DND-41 (cell line): ENCODE results near the gene RIN3.

Source experiments
- EZH2 ChIP-seq: IDR thresholded peaks from 3 replicates; pipeline ENCODE4 v1.6.1; 2012; ENCODE audit warnings: borderline replicate concordance, low read depth, mild to moderate bottlenecking, moderate library complexity, low read length, inconsistent platforms; ENCODE audit not compliant: severe bottlenecking
- TF ChIP-seq, protein P1 (sequence below): IDR thresholded peaks from 2 replicates; pipeline ENCODE4 v1.5.1; 2012; ENCODE audit warnings: borderline replicate concordance, low read length, moderate library complexity, mild to moderate bottlenecking; ENCODE audit not compliant: poor library complexity, severe bottlenecking; ENCODE audit errors: extremely low read depth

DNA sequence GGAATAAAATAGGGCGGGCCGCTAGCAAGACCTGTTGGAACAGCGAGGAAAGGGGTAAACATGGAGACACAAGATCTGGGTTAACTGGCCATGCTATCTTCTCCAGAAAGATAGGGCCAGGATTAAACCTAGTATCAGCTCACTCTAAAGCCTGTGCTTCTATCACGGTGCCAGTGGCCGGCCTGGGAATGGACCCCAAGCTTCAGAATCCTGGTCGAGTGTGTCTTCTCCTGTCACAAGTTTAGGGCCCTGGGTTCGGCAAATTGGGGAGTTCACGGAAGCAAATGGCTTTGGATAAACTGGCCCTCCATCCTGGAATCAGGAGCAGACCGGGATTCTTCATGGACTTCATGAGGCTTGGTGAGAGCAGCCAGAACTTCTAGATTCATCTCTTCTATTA, 152.7 kb downstream of the RIN3 start:
- TF ChIP-seq, protein P1, sequence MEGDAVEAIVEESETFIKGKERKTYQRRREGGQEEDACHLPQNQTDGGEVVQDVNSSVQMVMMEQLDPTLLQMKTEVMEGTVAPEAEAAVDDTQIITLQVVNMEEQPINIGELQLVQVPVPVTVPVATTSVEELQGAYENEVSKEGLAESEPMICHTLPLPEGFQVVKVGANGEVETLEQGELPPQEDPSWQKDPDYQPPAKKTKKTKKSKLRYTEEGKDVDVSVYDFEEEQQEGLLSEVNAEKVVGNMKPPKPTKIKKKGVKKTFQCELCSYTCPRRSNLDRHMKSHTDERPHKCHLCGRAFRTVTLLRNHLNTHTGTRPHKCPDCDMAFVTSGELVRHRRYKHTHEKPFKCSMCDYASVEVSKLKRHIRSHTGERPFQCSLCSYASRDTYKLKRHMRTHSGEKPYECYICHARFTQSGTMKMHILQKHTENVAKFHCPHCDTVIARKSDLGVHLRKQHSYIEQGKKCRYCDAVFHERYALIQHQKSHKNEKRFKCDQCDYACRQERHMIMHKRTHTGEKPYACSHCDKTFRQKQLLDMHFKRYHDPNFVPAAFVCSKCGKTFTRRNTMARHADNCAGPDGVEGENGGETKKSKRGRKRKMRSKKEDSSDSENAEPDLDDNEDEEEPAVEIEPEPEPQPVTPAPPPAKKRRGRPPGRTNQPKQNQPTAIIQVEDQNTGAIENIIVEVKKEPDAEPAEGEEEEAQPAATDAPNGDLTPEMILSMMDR = no peak
- TF ChIP-seq EZH2 = no peak
